AG09309 (cell line): ENCODE results near the gene XPO5.

Source experiments
- DNase-seq: peaks from one replicate; pipeline ENCODE4 v3.0.0-alpha.2; 2010; ENCODE audit warnings: low read depth
- H3K4me3 ChIP-seq: 2 replicates; pipeline ENCODE4 v1.5.1; 2011; ENCODE audit warnings: mild to moderate bottlenecking, low read depth, low read length, moderate library complexity; ENCODE audit not compliant: control insufficient read depth
- TF ChIP-seq, protein P1 (sequence below): IDR thresholded peaks from 2 replicates; pipeline ENCODE4 v1.5.1; 2011; ENCODE audit warnings: mild to moderate bottlenecking, low read depth, low read length, inconsistent platforms; ENCODE audit not compliant: insufficient read depth, control insufficient read depth; ENCODE audit errors: missing control alignments

The XPO5 gene

DNA sequence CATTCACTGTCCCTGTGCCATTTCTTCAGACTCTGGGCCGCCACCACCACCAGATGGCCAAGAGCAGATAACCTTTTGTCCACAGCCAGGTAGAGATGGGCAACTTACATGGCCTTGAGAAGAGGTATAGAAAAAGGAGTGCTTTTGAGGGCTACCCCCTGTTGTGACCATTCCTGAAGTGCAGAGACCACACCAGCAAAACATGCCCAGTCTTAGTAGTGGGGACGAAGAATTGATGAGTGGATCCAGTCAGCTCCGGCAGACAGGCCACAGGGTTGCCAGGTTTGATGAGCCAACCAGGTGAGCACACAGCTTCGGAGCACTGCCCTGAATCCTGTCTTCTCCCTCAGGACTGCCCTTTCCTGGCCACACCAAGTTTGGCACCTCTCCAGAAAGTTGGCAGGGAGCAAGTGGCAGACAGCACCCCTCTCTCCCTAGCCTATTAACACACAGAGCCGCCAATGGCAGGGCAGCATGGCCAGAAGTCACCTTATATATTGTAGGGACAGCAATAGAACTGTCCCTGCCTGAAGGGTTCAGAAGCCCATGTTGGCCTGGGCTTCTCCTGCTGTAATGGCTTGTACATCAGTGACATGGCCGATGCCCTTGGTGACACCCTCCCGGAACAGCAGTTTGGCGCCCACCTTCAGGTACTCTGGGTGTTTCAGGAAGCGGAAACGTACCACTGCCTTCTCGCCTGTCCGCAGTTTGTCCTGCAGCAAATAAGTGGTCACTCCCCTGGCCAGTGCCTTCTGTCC, 45.4 kb upstream of the XPO5 start:
- DNase-seq: no peak
- no peak overlapping the region for H3K4me3 ChIP-seq
- TF ChIP-seq, protein P1, sequence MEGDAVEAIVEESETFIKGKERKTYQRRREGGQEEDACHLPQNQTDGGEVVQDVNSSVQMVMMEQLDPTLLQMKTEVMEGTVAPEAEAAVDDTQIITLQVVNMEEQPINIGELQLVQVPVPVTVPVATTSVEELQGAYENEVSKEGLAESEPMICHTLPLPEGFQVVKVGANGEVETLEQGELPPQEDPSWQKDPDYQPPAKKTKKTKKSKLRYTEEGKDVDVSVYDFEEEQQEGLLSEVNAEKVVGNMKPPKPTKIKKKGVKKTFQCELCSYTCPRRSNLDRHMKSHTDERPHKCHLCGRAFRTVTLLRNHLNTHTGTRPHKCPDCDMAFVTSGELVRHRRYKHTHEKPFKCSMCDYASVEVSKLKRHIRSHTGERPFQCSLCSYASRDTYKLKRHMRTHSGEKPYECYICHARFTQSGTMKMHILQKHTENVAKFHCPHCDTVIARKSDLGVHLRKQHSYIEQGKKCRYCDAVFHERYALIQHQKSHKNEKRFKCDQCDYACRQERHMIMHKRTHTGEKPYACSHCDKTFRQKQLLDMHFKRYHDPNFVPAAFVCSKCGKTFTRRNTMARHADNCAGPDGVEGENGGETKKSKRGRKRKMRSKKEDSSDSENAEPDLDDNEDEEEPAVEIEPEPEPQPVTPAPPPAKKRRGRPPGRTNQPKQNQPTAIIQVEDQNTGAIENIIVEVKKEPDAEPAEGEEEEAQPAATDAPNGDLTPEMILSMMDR: no peak

DNA sequence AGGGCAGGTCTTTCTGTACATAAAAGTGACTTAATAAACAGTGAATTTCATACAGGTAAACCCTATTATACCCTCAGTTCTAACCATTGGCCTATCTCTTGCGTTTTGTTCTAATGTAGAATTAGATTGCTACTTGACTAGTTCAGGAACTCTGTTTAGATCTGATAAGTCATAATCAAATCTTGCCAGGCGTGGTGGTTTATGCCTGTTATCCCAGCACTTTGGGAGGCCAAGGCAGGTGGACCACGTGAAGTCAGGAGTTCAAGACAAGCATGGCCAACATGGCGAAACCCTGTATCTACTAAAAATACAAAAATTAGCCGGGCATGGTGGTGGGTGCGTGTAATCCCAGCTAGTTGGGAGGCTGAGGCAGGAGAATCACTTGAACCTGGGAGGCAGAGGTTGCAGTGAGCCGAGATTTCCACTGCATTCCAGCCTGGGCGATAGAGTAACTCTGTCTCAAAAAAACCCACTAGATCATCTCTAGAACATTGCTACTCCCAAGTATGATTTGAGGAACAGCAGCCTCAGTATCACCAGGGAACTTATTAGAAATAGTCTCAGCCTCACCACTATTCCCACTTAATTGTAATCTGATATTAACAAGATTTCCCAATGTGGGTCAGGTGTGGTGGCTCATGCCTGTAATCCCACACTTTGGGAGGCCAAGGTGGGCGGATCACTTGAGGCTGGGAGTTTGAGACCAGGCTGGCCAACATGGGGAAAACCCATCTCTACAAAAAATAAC, 41.1 kb upstream of the XPO5 start:
- TF ChIP-seq, protein P1: no peak
- DNase-seq: no peak
- no peak overlapping the region for H3K4me3 ChIP-seq

DNA sequence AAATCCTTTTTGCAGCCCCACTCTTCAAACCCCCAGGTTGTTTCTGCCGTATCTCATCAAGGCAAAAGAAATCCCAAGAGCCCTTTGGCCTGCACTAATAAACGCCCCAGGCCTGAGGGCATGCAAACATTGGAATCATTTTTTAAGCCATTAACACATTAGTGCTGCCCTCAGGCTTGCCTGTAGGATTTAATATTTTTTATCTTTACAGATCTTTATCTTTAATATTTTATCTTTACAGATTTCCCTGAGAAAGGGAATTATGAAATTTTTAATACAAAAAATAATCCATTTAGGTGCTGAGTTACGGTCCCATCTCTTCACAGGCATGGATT, 38.5 kb upstream of the XPO5 start:
- TF ChIP-seq, protein P1: no peak
- no peak for DNase-seq
- no peak overlapping the region for H3K4me3 ChIP-seq

DNA sequence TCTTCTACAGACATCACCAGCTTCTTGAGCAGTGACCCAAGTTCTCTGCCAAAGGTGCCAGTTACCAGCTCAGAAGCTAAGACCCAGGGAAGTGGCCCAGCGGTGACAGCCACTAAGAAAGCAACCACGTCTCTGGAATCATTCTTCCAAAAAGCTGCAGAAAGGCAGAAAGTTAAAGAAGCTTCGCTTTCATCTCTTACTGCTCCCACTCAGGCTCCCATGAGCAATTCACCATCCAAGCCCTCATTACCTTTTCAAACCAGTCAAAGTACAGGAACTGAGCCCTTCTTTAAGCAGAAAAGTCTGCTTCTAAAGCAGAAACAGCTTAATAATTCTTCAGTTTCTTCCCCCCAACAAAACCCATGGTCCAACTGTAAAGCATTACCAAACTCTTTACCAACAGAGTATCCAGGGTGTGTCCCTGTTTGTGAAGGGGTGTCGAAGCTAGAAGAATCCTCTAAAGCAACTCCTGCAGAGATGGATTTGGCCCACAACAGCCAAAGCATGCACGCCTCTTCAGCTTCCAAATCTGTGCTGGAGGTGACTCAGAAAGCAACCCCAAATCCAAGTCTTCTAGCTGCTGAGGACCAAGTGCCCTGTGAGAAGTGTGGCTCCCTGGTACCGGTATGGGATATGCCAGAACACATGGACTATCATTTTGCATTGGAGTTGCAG, 38.0 kb upstream of the XPO5 start:
- DNase-seq: no peak
- TF ChIP-seq, protein P1: no peak
- no peak overlapping the region for H3K4me3 ChIP-seq

DNA sequence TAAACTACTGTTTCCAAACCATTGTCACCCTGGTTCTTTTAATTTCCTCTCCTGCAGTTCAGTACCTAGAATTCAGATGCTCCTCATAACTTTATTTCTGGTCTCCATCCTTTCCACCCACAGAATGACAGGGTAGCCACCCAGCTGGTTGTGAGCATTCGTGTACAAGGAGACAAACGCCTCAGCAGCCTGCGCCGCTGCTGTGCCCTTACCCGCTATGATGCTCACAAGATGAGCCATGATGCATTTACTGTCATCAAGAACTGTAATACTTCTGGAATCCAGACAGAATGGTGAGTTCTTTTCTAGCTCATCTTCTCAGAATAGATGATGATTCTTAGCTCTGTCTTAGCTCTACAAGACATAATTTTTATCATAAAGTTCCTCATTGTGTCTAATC, 34.6 kb upstream of the XPO5 start:
- TF ChIP-seq, protein P1: no peak
- DNase-seq: no peak

DNA sequence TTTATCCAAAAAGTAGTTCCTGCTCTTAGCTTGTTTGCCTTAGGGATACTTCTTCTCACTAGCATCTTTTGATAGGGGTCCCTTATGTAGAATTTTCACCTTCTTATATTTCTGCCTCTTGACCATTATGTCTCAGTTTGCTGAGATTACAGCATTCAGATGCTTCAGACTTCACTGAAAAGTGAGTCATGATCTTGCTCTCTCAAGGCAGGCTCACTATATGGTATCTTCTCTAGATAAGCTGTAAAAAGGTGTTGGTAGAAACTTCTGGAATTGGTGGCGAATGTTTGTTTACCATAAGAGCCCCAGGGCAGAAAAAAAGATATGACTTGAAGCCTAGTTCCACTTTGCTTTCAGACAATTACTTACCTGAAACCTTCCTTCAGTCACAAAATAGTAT, 33.6 kb upstream of the XPO5 start:
- TF ChIP-seq, protein P1: no peak
- DNase-seq: no peak
- H3K4me3 ChIP-seq: no peak overlapping the region

More for the DNA sequence above, 34.6 kb upstream of the XPO5 start:
- no peak overlapping the region for H3K4me3 ChIP-seq
